HG02759 (cell line): ENCODE measurements around the gene LONP2.

Source experiments
- ATAC-seq: cut with Tn5 transposase; IDR thresholded peaks from one replicate; pipeline ENCODE4 v1.9.1; 2021; ENCODE audit warnings: mild to moderate bottlenecking, moderate library complexity; ENCODE audit not compliant: unreplicated experiment

Gene LONP2, protein sequence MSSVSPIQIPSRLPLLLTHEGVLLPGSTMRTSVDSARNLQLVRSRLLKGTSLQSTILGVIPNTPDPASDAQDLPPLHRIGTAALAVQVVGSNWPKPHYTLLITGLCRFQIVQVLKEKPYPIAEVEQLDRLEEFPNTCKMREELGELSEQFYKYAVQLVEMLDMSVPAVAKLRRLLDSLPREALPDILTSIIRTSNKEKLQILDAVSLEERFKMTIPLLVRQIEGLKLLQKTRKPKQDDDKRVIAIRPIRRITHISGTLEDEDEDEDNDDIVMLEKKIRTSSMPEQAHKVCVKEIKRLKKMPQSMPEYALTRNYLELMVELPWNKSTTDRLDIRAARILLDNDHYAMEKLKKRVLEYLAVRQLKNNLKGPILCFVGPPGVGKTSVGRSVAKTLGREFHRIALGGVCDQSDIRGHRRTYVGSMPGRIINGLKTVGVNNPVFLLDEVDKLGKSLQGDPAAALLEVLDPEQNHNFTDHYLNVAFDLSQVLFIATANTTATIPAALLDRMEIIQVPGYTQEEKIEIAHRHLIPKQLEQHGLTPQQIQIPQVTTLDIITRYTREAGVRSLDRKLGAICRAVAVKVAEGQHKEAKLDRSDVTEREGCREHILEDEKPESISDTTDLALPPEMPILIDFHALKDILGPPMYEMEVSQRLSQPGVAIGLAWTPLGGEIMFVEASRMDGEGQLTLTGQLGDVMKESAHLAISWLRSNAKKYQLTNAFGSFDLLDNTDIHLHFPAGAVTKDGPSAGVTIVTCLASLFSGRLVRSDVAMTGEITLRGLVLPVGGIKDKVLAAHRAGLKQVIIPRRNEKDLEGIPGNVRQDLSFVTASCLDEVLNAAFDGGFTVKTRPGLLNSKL

DNA sequence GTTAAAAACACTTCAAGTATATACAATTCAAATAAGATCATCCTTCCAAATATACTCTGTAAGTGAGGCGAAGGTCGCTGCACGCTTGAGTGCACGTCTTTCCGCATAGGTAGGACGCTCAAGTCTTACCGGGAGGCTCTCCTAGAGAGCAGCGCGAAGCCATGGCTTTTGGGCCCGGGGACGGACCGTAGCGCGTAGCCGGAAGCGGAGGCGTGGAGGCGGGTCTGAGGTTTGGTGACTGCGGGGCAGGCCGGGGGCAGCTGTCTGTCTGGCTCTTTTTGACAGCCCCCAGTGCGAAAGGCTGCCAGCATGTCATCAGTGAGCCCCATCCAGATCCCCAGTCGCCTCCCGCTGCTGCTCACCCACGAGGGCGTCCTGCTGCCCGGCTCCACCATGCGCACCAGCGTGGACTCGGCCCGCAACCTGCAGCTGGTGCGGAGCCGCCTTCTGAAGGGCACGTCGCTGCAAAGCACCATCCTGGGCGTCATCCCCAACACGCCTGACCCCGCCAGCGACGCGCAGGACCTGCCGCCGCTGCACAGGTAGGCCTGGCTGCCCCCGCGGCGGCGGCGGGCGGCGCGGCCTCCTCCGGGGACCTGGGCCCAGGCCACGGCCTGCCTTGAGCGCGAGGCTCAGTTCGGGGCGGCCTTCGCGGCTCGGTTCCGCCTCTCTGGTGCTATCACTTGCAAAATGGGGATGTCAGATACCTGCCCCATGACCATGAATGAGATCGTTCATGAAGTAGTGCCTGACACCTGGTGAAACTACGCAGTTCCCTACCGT, at the start of gene LONP2:
Gene LONP2 (plus strand): TSS at position 221 of the 783 bp plus-strand sequence. CDS start 89 bp downstream, at position 310.
- peak; percentile 98 for ATAC-seq

DNA sequence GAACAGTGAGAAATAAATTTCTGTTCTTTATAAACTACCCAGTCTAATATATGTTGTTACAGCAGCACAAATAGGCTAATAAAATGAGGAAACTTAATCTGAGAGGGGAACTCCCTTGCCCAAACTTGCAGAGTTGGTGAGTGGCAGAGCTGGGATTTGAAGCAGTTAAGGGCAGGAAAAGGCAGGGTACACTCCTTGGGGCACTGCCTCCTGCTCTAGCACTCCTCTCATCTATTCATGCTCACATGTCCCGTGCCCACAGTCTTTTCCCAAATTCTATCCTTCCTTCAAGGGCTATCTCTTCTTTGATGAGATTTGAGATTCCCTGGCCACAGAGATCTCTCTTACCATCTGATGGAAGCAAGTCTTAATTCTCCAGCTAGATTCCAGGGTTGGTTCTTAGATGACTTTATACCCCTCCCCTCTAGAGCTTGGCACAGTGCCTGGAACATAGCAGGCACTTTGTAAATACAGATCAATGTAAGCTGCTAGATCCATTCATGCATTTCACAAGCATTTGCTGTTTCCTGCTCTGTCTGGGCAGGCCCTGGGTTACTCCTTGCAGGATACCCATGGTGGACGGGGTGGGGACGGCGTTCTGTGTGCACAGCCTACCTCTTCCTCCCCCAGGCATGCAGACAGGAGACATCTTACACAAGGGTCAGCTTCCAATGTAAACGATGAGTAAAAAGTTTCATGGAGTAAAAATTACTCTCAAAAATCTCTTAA, 49.1 kb upstream of the LONP2 start:
- no peak for ATAC-seq

DNA sequence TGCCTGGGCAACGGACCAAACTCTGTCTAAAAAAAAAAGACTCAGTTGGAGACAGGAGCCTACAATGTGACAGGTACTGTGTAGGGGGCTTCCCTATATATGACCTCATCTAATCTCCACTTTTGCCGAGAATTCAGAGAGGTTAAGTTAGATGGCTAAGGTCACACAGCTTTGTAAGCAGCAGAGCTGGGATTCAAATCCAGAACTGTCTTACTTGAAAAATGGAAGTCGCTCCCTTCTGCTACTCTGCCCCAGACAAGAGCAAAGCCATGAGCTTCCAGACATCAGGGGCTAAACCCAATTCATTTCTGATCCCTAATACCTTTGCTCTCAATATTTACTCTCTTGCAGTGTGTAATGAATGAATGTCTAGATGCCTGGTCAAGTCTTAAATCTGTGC, 46.8 kb upstream of the LONP2 start:
- no peak for ATAC-seq

DNA sequence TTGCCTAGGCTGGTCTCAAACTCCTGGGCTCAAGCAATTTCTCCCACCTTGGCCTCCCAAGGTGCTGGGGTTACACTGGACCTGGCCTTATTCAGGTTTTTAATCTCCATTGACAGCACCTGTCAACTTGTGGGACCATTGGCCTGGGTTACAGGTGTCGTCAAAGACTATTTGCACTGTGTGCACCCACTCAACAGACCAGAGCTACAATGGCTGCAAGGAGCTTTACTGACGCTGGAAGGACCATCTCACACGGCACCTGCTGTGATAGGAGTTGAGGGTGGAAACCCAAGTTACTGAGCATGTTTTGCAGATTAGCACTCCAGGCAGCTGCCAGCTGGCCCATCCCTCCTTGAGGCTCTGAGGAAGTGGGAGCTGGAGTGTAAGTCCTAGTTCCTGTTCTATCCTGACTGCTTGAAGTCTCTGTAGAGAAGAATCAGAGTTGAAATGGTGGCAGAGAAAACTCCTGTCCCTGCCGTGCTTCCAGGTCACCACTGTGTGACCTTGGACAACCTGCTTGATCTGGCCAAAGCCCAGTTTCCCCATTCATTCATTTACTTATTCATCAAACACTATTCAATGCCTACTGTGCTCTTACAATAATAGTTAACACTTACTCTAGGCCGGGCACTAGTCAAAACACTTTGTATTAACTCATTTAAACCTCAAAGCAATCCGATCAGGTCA, 42.4 kb upstream of the LONP2 start:
- ATAC-seq = no peak

DNA sequence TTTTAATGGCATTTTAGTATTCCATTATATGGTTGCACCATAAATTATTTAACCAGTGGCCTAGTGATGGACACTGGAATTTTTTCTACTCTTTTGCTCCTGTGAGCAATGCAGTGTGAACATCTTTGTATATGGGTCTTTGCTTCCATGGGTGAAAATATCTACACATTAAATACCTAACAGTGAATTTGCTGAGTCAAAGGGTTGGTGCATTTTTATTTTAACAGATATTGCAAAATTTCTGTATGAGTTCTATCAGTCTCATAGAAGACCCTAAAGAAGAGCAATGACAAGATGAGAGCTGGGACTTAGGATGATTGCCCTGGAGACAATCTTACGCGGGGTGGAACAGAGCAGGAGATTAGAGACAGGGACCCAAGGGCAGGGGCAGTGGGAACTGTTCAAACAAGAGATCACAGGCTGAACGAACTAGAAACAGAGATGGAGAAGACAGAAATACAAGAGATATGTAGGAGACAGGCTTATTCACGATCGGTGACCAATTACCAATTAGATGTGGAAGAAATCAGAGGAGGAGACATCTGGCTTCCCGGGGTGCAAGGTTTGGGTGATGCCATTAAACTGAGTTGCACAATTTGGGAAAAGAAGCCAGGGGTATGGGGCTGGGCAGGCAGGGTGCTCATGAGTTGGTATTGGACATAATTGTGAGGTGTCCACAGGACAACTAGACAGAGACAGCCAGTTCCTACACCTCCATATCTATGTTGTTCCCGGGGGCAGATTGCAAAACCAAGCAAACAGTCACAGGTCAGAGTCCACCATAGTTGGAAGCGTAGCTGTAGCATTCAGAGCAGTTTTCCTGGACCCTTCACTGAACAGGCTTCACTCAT, 39.9 kb upstream of the LONP2 start:
- ATAC-seq = no peak

DNA sequence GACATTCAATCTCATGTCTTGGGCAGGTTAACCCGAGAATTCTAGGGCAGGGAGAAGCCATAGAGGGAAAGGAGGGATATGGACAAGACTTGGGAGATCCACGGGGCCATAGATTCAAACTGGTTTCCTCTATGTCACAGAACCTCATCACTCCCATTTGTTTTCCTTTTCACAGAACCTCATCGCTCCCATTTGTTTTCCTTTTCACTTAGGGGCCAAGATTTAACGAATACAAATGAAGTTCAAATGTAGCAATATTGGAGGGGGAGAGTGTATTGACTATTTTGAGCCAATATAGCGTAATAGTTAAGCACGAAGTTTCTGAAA, 39.3 kb upstream of the LONP2 start:
- ATAC-seq = no peak

DNA sequence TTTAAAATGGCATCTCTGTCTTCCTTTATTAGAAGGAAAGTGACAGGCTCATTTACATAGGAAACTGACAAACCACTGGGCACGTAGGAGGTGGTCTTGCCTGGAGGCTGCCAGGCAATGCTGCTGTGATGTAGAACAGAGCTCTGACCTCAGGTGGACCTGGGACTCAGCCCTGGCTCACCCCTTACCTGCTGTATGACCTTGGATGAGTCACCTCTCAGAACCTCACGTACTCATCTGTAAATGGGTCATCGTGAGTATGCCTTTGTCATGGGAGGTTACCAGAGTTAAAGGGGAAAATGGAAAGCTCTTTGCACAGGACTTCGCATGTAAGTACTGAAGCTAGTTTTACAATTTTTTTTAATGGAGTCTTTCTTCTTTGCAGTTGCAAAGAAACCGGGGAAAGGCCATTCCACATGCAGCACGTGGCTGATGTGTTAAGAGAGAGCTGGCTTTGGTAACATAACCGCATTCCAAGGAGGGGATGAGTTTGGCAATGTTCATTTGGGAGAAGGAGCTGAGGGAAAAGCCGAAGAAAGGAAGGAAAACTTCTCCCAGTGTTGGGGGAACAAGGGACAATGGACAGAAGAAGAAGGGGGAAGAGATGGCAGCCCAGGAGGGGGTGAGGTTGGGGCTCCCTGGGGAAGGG, 37.4 kb upstream of the LONP2 start:
- ATAC-seq = no peak

DNA sequence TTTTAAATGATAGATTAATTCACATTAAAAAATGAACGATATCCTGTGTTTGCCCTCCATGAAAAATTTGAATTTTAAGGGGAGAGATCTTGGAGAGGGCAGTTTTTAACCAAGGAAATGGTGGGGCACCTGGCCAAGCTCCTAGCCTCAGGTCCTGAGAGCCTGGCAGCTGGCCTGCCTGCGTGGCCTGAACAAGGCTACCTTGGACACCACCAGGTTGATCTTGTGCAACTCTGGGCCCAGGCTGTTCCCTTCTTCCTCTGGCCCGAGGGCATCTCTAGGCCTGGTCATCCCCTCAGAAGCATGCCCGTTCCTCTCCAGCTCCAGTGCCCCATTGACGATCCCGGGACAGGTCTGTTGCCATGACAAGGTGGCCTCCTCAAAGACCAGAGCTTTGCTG, 33.4 kb upstream of the LONP2 start:
- ATAC-seq = no peak

DNA sequence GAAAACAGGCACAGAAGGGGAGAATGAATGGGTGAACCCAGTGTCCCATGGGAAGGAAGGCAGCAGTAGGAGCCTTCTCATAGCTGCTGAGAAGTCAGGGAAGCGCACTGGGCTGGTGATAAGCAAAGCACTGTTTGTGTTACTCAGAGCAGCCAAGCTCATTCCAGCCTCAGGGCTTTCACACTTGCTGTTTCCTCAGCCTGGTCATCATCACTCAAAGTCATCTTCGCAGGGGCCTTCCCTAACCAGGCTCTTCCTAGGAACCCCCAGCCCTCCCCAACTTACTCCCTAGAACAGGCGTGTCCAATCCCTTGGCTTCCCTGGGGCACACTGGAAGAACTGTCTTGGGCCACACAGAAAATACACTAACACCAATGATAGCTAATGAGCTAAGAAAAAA, 32.1 kb upstream of the LONP2 start:
- ATAC-seq = no peak

DNA sequence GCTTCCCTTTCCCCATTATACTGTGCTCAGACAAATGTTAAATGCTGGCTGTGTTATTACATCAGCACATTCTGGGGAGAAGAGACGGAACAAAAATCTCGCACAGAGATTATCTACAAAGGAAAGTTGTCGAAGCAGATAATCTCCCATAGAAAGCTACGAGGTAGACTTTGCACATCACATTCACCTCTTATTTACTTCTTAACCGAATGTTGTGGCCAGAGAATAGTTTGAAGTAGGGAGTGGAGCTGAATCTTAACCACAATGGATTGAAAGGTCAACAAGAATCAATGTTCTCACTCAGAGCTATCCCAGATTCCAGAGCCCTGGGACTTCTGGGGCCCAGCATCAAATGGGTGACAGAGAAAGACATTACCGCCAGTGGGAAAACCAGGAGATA, 28.4 kb upstream of the LONP2 start:
- no peak for ATAC-seq

DNA sequence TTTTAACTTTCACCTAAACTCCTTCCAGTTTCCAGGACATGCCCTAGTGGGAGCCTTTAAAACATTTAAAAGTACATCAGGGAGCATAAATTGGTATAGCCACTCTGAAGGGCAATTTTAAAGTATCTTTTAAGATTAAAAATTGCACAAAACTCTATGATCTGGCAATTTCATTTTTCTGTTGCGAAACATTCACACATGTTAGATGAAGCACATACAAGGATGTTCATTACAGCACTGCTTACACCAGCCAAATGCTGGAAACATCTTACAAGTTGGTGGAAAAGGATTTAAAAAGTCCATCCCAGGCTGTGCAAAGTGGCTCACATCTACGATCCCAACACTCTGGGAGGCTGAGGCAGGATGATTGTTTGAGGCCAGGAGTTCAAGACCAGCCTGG, 26.4 kb upstream of the LONP2 start:
- ATAC-seq = no peak

DNA sequence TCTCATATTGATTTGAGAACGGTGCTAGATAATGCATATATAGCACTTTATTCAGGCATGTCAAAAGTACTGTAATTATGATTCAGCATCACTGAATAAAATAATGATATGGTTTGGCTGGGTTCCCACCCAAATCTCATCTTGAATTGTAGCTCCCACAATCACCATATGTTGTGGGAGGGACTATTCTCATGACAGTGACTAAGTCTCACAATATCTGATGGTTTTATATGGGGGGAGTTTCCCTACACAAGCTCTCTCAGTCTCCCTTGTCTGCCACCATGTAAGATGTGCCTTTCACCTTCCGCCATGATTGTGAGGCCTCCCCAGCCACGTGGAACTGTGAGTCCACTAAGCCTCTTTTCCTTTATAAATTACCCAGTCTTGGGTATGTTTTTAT, 25.6 kb upstream of the LONP2 start:
- ATAC-seq = no peak

DNA sequence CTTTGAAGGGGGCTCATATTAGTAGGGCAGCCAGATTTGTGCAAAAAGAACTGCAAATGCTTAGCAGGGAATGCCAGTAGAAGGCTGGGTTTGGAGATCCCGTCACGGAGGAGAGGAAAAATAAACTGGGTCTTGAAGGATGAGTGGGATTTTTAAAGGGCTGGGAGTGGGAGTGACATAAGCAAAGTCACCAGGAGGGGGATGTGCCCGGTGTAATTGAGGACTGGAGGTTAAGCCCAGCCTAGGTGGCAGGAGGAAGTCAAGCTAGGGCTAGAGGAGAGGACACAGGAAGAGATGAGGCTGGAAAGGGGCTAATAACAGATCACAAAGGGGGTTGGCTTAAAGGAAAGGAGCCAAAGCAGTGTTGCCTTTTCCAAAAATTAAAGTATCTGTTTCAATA, 23.2 kb upstream of the LONP2 start:
- ATAC-seq = no peak

DNA sequence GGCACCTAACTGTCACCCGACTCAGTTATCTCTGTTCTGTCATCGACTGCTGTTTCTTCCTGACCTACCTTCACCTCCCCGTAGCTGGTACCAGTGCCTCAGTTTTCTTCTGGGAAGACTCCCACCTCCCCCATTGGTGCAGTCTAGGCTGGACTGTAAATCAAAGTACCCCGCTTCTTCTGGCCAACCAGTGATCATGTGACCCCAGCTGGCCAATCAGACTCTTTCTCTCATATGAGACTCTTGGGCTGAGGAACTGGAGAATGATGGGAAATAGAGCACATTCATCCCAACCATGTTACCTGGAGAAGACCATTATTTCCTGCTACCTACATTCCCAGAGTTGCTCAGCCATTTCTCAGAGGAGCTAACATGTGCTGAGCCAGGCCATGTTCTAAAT, 20.6 kb upstream of the LONP2 start:
- ATAC-seq = no peak

DNA sequence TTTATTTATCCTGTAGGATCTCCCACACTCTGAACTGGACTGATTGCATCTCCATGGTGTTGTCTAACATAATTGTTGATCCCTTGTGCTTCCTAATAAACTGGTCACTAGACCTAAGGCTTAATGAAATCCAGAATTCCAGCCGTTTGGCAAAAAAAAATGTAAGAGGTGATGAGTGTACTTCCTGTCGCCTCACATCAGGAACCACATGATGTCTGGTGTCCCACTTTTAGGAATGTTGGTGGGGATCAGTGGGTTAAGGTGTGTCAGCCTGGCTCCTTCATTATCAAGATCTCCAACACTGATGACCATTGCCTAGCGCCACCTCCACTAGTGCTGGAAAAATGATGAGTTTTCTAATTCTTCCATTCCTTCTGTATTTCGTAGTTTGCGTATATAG, 18.6 kb upstream of the LONP2 start:
- ATAC-seq = no peak

DNA sequence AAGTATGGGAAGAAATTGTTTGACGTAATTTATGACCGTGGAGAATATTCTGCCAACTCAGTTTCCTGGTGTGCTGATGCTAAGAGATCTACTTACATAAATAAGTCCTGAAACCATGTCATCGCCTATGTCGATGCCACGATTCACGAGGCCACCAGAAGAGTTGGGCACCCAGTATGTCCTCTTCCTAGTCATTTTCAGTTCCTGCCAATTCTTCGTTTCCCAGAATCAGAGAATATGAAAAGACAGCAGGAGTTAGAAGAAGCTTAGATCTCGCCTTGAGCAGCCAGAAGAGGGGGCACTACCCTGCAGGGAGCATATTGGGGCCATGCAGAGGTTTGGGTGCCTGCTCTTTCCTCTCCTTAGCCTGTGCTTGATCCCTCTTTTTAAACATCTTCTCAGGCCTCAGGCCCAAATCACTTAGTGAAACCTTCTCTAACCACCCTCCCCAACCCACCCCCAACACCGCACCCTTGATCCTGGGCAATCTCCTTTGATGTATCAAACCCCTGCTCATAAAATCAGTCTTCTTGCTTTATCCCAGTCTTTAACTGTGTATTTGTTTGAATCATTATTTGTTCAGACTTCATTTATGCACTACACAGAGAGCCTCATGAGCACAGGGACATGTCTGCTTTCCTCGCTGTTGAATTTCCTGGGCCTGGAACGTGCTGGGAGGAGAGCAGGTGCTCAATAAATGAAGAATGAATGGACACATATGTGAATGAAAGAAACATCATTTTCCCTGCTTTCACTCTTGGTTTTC, 12.2 kb upstream of the LONP2 start:
- peak; percentile 66 for ATAC-seq

DNA sequence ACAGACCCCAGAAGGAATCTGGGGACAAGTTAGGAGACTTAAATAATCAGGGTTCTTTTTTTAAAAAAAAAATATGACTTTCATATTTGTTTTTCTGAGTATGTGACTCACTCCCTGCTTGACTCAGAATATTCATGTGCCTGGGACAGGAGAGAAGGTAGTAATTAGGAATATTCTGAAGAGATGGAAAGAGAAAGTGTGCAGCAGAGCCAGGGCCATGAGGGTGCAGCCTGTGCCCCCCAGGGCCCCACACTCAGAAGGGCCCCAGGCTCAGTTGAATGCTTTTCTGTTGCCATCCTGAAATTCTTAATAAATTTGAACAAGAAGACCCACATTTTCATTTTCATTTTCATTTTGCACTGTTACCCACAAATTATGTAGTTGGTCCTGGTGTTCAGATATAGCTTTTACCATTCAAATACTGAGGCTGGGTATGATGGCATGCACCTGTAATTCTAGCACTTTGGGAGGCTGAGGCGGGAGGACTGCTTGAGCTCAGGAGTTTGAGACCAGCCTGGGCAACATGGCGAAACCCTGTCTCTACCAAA, 11.5 kb upstream of the LONP2 start:
- ATAC-seq = no peak

DNA sequence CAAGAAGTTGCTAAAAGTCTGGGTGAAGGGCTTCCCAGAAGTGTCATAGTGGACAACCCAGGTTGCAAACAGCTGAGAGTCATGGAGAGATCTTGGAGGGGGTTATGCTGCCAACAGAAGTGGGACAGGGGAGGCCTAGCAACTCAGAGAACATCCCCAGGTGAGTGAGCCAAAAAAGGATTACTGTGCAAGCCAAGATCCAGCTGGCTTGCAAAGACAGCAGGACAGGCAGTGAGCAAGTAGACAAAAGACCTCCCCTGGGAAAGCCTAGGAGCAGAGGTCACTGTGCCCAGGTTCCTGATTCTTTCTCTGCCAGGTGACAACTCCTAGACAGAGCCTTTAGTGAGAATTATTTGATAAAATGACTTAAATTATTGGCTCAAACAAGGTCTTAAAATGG, 9.5 kb upstream of the LONP2 start:
- no peak for ATAC-seq
